HG03060 (cell line): ENCODE results near the gene SRMS.

Source experiments
- ATAC-seq: cut with Tn5 transposase; IDR thresholded peaks from one replicate; pipeline ENCODE4 v1.9.1; 2021; ENCODE audit warnings: low read depth, moderate number of reproducible peaks; ENCODE audit not compliant: unreplicated experiment

The SRMS gene

GRCh38 chr20:63505723-63506122 lies 41.8 kb downstream of the SRMS start:
- ATAC-seq, result no peak

GRCh38 chr20:63505281-63505680 lies 42.3 kb downstream of the SRMS start:
- no peak for ATAC-seq

- no peak for ATAC-seq
Observed at GRCh38 chr20:63504642-63505041, 42.9 kb downstream of the SRMS start.

- ATAC-seq, result no peak
Observed at GRCh38 chr20:63503524-63503923, 44.0 kb downstream of the SRMS start.

GRCh38 chr20:63502671-63503172 lies 44.8 kb downstream of the SRMS start:
- no peak for ATAC-seq

- ATAC-seq, result no peak
Observed at GRCh38 chr20:63501818-63502670, 45.5 kb downstream of the SRMS start.

- ATAC-seq, result no peak
Observed at GRCh38 chr20:63500902-63501817, 46.4 kb downstream of the SRMS start.

GRCh38 chr20:63500151-63500901 lies 47.2 kb downstream of the SRMS start:
- no peak for ATAC-seq

- ATAC-seq, result no peak
Observed at GRCh38 chr20:63499338-63499969, 48.1 kb downstream of the SRMS start.

- ATAC-seq, result no peak
Observed at GRCh38 chr20:63498960-63499337, 48.6 kb downstream of the SRMS start, which contains the start of gene EEF1A2. TSS of gene EEF1A2 (minus strand) at chr20:63499083. CDS start at chr20:63497763, 1,320 bp downstream.

- no peak for ATAC-seq
Observed at GRCh38 chr20:63497946-63498935, 49.3 kb downstream of the SRMS start.

GRCh38 chr20:63497138-63497945 lies 50.2 kb downstream of the SRMS start:
- ATAC-seq, result no peak

GRCh38 chr20:63496596-63497120 lies 50.9 kb downstream of the SRMS start:
- ATAC-seq, result no peak

- ATAC-seq, result no peak
Observed at GRCh38 chr20:63495741-63496595, 51.6 kb downstream of the SRMS start.

GRCh38 chr20:63495167-63495720 lies 52.3 kb downstream of the SRMS start:
- ATAC-seq, result no peak

- no peak for ATAC-seq
Observed at GRCh38 chr20:63494420-63495166, 53.0 kb downstream of the SRMS start.
